ENCODE data around the gene KDM8.

- TF ChIP-seq CTCF (conservative IDR thresholded peaks at IDR 0.05) (no peak), EZH2 (IDR thresholded peaks at IDR 0.05; ENCODE audit: low read depth) (no peak)
Measured at GRCh38 chr16:27228045-27228444, 24.7 kb downstream of the KDM8 start.

All from PC-9 (cell line).